KBM-7 (cell line): ENCODE data around the gene RFX4.

Source experiments
- DNase-seq: peaks from one replicate; pipeline ENCODE4 v3.0.0-alpha.2; 2015
- in situ Hi-C: fragments of 300-500 bp; cut with MboI; formaldehyde crosslinking; loops from 2 replicates; pipeline ENCODE4 v1.14.3; 2020; ENCODE audit warnings: low sequenced_read_pairs, low pct_unique_long_range_greater_than_20kb, mixed read lengths

The RFX4 gene

GRCh38 chr12:106582641-106583230 lies at the start of gene RFX4:
TSS of gene RFX4 (plus strand) at chr12:106583004. CDS start at chr12:106583321, 317 bp downstream.
- in situ Hi-C loops, result no loop called here
- DNase-seq, result no peak

DNA sequence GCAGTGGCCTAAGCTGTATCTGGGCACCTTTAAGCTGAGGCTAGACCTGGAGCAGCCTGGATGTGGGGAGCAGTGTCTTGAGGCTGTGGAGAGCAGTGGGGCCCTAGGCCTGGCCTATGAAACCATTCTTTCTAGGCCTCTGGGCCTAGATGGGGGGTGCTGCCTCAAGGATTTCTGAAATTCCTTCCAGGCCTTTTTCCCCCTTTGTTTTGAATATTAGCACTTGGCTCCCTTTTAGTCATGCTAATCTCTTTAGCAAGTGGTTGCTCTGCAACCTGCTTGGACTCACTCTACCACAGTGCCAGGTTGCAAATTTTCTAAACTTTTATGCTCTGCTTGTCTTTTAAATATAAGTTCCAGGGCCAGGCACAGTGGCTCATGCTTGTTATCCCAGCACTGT lies 41.6 kb upstream of the RFX4 start:
- no peak for DNase-seq
- in situ Hi-C loops, result no loop called here

DNA sequence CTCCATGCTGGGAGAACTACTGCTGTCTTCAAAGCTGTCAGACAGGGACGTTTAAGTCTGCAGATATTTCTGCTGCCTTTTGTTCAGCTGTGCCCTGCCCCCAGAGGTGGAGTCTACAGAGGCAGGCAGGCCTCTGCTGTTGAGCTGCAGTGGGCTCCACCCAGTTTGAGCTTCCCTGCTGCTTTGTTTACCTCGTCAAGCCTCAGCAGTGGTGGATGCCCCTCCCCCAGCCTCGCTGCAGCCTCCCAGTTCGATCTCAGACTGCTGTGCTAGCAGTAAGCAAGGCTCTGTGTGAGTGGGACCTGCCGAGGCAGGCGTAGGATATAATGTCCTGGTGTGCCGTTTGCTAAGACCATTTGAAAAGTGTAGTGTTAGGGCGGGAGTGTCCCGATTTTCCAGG lies 31.4 kb upstream of the RFX4 start:
- in situ Hi-C loops, result no loop called here
- no peak for DNase-seq

DNA sequence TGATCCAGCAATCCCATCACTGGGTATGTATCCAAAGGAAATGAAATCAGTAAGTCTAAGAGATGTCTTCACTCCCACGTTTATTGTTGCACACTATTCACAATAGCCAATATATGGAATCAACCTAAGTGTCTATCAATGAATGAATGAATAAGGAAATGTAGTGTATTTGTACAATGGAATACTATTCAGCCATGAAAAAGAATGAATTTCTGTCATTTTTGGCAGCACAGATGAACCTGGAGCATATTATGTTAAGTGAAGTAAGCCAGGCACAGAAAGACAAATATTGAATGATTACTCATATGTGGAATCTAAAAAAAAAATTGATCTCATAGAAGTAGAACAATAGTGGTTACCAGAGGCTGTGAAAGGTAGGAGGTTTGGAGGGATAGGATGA lies 30.6 kb upstream of the RFX4 start:
- no peak for DNase-seq
- in situ Hi-C loops, result no loop called here

DNA sequence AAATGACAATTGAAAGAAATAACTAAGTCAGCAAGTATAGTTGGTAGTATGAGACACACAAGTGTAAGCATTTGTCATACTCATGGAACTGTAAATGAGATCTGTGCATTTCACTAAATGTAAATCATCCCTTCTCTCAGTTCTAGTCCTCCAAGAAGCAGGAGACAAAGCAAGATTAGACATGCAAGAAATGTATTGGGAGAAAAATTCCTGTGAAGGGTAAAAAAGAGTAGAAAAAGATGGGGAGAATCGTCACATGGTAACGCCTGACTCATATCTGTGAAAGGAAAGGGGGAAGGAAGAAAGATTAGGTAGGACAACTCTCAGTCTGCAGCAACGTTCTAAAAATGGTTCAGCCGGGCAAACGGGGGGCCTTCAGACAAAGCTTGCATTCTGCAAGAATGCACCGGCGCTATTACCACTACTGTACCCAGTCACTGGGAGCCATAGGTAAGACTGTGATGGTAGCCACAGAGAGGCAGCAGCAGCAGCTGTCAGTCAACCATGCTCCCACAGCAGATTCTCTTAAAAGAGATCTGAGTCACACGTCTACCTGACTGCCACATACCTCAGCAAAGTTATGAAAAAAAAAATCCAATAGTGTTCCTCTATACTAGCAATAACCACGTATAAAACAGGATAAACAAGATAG lies 18.0 kb upstream of the RFX4 start:
- in situ Hi-C loops, result no loop called here
- no peak for DNase-seq

DNA sequence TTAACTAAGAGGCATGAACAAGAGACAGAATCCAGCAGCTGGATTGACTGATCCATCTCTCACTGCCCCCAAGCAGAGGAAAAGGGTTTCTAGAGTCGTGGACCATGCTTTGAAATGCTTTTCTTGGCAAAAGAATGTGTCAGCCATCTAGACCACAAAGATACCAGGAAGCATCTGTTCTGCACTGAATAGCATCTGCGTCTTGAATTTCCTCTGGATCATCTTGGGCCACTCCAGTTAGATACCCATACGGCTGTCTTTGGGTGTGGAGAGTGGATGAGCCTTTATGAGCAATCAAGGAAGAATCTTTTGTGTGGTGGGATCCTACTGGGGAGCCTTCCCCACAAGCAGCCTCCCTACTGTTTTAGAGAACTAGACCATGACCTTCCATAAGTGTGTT lies 16.0 kb upstream of the RFX4 start:
- in situ Hi-C loops, result no loop called here
- DNase-seq, result no peak

DNA sequence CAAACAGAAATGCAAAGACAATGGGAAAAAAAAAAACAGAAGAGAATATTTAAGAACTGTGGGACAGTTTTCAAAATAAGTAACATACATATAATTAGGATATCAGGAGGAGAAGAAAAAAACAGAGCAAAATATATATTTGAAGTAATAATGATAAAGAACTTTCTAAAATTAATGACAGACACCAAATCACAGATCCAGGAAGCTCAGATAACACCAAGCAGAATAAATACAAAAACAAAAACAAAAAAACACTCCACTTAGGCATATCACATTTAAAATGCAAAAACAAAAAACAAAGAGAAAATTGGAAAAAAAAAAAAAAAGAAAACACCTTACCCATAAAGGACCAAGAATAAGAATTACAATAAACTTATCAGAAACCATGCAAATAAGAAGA lies 9.6 kb upstream of the RFX4 start:
- DNase-seq, result no peak
- in situ Hi-C loops, result no loop called here

- no peak for DNase-seq
- in situ Hi-C loops, result no loop called here
Measured at GRCh38 chr12:106576848-106577247, 6.0 kb upstream of the RFX4 start.

DNA sequence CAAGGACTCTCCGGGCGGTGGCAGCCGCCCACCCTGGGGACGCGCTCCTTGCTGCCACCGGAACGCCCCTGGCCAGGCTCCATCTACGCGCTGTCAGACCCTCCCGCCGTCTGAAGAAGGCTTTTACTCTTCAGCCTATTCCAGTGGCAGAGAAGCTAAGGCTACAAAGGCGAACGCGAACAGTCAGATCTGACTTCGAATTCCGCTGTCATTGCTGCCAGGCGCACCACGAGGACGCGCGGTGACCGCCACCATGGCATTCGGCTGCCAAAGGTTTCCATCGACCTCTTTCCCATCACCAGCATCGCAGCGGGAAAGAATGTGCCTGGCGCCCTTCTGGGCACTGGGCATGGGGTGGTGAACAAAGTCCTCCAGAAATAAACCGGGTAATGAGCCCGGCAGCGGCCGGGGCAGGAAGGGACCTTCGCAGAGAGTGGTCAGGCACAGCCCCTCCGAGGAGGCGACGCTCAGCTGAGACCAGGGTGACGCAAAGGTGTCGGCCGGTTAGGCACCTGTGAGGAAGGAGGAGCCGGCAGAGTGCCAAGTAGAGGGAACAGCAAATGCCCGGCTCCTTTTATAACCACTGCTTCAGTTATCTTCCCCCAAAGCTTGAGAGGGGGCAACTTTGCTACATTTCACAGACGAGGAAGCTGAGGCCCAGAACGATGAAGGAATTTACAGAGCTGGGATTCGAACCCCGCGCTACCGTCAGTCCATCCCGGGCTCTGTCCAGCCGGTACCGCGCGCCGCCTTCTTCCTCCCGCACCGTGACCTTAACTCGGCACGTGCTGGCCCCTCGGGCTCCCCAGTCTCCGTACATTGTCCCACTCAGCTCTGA lies 1.9 kb upstream of the RFX4 start:
- in situ Hi-C loops, result no loop called here
- DNase-seq, result no peak

- in situ Hi-C loops, result no loop called here
- DNase-seq, result no peak
Measured at GRCh38 chr12:106581543-106582248, 1.1 kb upstream of the RFX4 start.

DNA sequence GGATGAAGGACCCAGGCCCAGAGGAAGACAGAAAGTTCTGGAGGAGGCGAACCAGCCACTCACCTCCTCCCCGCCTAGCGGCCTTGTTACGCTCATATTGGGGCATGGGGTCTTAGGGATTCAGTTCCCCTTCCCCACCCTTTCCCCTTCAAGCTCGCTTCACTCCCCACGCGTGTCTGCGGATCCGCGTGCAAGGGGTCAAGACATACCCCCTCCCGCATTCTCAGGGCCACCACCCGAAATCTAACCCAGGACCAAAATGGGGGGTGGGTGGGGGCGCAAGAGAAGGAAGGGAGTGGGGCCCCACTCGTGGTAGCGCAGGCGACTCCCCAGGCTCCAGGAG lies 584 bp upstream of the RFX4 start:
- in situ Hi-C loops, result no loop called here
- DNase-seq, result no peak

DNA sequence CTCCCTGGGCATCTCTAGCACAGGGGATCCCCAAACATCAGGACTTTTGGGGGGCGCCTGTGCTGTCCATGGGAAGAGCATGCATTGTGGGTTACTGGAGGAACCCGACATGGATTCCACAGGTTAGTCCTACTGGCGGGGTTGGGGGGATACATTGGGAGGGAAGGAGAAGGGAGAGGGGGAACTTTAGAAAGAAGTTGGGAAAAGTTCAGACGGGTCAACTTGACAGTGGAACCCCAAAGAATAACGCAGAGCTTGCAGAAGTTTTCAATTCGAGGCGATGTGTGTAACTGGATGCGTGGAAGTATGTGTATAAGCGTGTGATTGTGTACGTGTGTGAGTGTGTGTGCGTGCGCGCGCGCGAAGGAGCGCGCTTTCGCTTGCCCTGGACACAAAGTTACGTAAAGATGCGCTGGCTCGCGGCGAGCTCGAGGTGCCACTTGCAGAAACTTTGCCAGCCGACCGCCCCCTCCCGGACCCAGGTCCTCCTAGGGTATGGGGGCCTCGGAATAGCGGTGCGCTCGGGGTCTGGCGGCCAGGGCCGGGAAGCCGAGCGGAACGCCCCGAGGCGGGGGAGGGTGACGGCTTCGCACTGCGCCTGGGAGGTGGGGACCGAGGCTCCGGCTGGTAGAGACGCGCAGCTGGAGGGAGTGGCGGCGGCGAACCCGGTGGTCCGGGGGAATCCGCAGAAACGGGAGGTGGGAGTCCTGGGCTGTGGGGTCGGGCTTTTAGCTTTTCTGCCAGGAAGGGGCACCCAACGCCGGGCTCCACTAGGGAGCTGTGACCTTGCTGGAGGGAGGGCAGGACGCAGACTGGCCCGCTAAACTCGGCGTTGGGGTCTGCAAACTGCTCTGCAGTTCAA lies 669 bp downstream of the RFX4 start:
- in situ Hi-C loops, result no loop called here
- DNase-seq, result no peak

GRCh38 chr12:106584104-106585064 lies 1.6 kb downstream of the RFX4 start:
- in situ Hi-C loops, result no loop called here
- no peak for DNase-seq

DNA sequence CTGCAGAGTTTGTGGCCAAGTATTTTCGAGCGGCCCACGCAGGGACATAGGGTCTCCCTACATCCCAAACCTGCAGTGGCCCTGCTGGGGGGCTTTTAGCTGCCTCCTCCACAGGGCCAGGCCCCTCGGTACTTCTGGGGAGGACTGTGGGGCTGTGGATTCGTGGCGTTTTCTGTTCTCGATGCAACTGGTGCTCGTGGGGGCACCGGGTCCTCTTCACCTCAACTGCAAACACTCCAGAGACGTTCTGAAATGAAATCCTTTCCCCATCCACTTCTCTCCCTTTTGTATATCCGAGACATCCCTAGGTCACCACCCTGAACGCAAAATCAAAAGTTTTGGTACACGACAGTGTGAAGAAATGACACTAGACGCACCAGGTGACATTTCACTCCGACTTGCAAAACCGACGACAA lies 2.3 kb downstream of the RFX4 start:
- in situ Hi-C loops, result no loop called here
- DNase-seq, result no peak

DNA sequence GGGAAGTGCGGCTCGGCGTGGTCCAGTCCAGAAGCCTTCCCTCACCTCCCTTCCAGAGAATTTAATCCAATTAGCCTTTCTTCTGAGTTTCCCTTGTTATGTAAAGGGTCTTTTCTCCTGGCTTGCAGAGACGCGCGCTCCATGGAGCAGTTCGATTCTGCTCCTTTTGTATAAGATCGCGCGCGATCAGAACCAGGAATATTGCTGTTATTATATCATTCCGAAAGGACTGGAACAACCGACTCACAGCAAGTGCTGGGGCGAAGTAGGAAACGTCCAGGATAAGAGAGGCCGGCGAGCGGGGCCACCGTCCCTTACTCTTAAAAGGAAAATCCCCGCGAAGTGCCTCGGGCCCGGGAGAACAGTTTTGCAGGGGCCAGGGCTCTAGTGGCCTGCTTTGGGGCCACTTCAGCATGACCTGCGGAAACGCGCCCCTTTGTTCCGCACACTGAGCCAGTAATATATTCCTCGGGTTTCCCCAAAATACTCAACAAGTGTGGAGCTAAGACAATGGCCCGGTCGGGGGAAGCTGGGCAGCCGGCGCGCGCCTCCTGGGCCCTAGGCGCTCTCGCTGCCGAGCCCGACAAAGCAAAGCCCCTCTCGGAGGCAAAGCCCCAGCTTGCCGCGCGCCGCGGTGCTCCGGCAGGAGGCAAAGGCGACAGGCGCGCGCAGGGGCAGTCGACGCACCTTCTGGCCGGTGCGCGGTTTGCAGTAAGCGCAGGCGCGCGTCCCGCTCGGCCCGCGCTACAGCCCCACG lies 2.9 kb downstream of the RFX4 start:
- no peak for DNase-seq
- in situ Hi-C loops, result no loop called here

DNA sequence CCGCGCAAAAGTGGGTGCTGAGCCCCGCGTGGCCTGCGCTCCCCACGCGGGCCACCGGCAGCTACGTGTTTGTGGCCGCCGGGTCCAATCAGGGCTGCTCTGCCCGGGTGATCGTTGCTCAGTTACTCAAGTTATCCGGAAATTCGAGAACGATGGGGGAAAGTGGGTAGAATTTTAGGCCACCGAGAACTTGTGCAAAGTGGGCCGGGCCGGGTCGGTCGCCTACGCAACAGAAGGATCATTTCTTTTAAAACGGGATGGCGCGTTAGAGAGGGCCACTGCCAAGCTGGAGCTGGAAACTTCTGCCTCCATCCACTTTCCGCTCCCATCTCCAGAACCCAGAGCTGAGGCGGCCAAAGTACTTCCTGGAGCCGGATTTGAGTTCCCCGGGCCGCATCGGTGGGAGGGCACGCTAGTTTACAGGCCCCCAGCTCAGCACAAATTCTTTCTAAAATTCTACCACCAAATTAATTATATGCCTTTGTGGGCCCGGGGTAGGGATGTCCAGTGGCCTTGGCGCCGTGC lies 3.5 kb downstream of the RFX4 start:
- no peak for DNase-seq

More for the DNA sequence above, 3.5 kb downstream of the RFX4 start:
- in situ Hi-C loops, result no loop called here
